NB4 (cell line): ENCODE data around the gene USP31.

ENCODE experiments used
- DNase-seq: peaks from one replicate; pipeline ENCODE4 v3.0.0; 2010; ENCODE audit warnings: low read depth
- H3K4me3 ChIP-seq: one replicate; pipeline ENCODE4 v1.5.1; 2011; ENCODE audit warnings: mild to moderate bottlenecking, low read depth, low read length, moderate library complexity
- MYC ChIP-seq: IDR thresholded peaks from 2 replicates; pipeline ENCODE4 v1.6.1; 2011; ENCODE audit warnings: low read depth, low read length
- POLR2A ChIP-seq: IDR thresholded peaks from 2 replicates; pipeline ENCODE4 v1.6.1; 2011; ENCODE audit warnings: mild to moderate bottlenecking; ENCODE audit not compliant: insufficient read length; ENCODE audit errors: extremely low read depth
- TF ChIP-seq, protein P1 (sequence below): IDR thresholded peaks from 2 replicates; pipeline ENCODE4 v1.6.1; 2011; ENCODE audit warnings: low read depth, low read length
- TF ChIP-seq, protein P2 (sequence below): IDR thresholded peaks from one replicate; pipeline ENCODE4 v1.5.1; 2012; ENCODE audit warnings: low read depth, low read length

Gene USP31

DNA sequence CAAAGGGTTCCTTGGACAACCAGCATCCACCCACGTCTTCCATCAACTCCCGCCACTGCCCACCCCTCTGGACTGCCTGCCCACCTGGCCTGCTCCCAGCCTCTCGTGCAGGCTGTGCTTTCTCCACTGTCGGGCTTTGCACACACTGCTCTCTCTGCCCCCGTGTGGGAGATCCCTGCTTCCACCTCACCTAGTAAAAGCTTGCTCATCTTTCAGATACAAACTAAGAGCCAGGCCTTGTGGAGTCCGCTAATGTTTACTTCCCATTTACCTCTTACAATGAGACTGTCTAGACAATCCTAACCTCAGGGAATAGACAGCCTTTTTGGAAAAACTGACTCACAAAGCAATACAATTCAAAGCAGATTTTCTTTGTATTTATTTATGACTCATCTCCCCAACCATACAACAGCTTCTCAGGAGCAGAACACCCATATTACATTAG, 67.6 kb downstream of the USP31 start:
- no peak for DNase-seq
- no peak overlapping the region for H3K4me3 ChIP-seq
- TF ChIP-seq, protein P1, sequence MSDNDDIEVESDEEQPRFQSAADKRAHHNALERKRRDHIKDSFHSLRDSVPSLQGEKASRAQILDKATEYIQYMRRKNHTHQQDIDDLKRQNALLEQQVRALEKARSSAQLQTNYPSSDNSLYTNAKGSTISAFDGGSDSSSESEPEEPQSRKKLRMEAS = no peak
- TF ChIP-seq MYC (no peak), POLR2A (no peak)
- TF ChIP-seq, protein P2, sequence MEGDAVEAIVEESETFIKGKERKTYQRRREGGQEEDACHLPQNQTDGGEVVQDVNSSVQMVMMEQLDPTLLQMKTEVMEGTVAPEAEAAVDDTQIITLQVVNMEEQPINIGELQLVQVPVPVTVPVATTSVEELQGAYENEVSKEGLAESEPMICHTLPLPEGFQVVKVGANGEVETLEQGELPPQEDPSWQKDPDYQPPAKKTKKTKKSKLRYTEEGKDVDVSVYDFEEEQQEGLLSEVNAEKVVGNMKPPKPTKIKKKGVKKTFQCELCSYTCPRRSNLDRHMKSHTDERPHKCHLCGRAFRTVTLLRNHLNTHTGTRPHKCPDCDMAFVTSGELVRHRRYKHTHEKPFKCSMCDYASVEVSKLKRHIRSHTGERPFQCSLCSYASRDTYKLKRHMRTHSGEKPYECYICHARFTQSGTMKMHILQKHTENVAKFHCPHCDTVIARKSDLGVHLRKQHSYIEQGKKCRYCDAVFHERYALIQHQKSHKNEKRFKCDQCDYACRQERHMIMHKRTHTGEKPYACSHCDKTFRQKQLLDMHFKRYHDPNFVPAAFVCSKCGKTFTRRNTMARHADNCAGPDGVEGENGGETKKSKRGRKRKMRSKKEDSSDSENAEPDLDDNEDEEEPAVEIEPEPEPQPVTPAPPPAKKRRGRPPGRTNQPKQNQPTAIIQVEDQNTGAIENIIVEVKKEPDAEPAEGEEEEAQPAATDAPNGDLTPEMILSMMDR = no peak

DNA sequence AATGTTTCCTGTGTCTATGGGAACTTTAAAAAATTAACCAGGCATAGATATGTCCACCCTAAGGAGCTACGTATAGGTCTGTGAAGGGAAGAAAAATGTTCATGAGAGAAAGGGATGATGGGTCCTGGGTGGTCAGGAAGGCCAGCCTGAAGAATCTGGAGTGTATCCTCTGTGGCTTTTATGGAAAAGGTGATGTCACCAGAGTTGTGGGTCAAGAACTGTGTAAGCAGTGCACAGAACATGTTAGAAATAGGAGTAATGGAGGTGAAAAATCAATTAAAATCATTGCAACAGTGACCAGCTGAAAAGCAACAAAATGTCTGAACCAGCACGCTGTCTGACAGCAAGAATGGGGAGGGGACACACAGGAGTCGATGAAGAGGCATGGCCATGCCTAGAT, 68.5 kb downstream of the USP31 start:
- H3K4me3 ChIP-seq = no peak overlapping the region
- no peak for DNase-seq
- TF ChIP-seq MYC (no peak), POLR2A (no peak)
- TF ChIP-seq, protein P2 = no peak
- TF ChIP-seq, protein P1 = no peak

DNA sequence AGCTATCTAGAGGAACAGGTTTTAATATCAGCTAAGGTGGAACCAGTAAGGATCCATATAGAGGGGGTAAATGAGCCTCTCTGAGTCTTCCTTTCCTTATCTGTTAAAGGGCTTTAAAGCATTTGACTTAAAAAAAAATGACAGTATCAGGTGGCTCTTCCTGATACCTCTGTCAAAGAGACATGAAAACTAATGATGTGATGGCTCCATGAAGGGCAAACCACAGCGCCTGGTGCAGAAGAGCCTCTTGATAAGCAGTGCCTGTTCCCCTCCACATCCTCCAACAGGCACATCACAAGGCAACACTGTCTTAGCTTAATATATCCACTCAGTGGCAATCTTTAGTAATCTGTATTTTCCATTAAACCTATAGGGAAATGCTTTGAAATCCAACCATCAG, 68.9 kb downstream of the USP31 start:
- H3K4me3 ChIP-seq = no peak overlapping the region
- no peak for TF ChIP-seq MYC
- no peak for TF ChIP-seq POLR2A
- TF ChIP-seq, protein P1 = no peak
- TF ChIP-seq, protein P2 = no peak
- no peak for DNase-seq

DNA sequence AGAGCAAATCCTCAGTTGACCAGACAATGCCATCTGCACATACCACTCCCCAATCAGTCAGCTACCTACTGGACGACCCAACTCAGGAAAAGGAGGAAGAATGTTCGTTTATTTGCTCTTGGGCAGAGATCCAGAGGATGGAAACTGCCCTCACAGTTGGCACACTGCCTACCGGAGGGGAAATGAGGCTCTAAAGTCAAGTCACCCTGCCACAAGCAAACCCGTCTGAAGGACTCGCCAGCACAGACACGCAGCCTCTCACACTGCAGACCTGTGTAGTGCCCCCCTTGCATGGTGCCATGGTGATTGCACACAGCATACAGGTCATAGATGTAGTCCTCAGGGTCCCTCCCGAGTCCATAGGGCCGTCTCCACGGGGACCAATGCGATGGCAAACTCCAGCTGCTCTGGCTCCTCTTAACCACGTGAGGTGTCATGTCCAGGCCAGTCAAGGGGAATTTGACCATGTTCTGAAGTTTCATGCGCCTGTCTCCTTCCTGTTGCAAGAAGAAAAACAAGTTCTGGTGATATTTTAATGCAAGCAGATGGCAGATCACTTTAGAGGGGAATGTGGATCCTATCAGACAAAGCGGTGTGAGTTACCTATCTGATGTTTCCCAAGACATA, 69.5 kb downstream of the USP31 start:
- TF ChIP-seq MYC (no peak), POLR2A (no peak)
- TF ChIP-seq, protein P1 = no peak
- TF ChIP-seq, protein P2 = no peak
- DNase-seq = no peak
- H3K4me3 ChIP-seq = no peak overlapping the region

DNA sequence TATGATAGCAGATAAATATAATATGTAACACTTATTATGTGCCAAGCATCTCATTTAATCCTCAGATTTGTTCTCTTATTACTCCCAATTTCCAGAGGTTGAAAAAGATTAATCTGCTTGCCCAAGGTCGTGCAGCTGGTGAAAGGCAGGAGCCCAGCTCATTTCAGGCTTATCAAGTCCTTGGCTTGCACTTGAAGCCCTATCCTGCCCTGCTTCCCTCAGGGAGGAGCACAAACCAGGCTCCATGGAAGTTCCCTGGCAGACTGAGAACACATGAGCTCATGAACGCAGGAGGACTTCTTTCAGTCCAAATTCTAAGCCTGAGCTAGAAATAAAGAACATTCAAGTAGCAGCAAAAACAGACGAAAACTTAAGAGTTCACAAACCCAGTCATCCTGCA, 74.8 kb downstream of the USP31 start:
- TF ChIP-seq, protein P2 = no peak
- TF ChIP-seq POLR2A (no peak), MYC (no peak)
- TF ChIP-seq, protein P1 = no peak
- no peak overlapping the region for H3K4me3 ChIP-seq
- DNase-seq = no peak
